SU-DHL-6 (cell line): ENCODE results near the gene CTXN3.

Experiments
- CTCF ChIP-seq: fragments of 200-600 bp; sonication (generic); IDR thresholded peaks from one replicate; pipeline ENCODE4 v1.5.1; 2017; ENCODE audit warnings: antibody characterized with exemption, mild to moderate bottlenecking, low read length, moderate library complexity; ENCODE audit not compliant: insufficient read depth, poor library complexity, severe bottlenecking
- EZH2phosphoT487 ChIP-seq: fragments of 200-600 bp; sonication (generic), shearing (Covaris generic); conservative IDR thresholded peaks from 2 replicates; pipeline ENCODE4 v1.6.1; 2018; ENCODE audit warnings: mild to moderate bottlenecking, antibody characterized with exemption, low read length, moderate library complexity, mixed read lengths

GRCh38 chr5:127694518-127695171 lies 45.8 kb downstream of the CTXN3 start:
- TF ChIP-seq CTCF, result no peak
- no peak for TF ChIP-seq EZH2phosphoT487
